NCI-H187 (cell line): ENCODE measurements around the gene ADAMTS14.

Experiments
- DNase-seq, 2 experiments: peaks; one replicate each; lab custom pipeline; 2025; lab: John Stamatoyannopoulos, UW

Gene ADAMTS14

GRCh38 chr10:70695241-70696030 lies 23.1 kb downstream of the ADAMTS14 start:
- DNase-seq: no peak

DNA sequence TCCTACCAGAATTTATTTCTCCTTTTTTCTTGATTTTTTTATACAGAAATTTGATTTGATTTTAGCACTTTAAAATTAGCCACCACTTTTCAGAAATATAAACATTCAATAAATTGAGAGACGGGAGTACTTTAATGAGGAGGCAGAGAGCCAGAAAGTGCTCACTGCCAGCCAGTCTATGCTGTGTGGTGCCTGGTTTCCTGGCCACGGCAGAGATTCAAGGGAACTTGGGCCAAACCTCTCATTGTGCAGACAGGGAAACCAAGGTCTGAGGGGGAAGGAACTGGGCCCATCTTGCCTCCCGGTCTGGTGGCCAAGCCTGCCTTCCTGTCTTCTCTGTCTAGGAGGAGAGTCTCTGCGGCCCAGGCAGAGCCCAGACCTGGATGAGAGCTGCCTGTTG lies 25.9 kb downstream of the ADAMTS14 start:
- no peak for DNase-seq

GRCh38 chr10:70699063-70699658 lies 26.9 kb downstream of the ADAMTS14 start:
- no peak for DNase-seq

GRCh38 chr10:70699659-70700174 lies 27.4 kb downstream of the ADAMTS14 start:
- no peak for DNase-seq

GRCh38 chr10:70702190-70702763 lies 30.0 kb downstream of the ADAMTS14 start:
- DNase-seq: no peak

GRCh38 chr10:70704211-70704610 lies 31.9 kb downstream of the ADAMTS14 start:
- no peak for DNase-seq

DNA sequence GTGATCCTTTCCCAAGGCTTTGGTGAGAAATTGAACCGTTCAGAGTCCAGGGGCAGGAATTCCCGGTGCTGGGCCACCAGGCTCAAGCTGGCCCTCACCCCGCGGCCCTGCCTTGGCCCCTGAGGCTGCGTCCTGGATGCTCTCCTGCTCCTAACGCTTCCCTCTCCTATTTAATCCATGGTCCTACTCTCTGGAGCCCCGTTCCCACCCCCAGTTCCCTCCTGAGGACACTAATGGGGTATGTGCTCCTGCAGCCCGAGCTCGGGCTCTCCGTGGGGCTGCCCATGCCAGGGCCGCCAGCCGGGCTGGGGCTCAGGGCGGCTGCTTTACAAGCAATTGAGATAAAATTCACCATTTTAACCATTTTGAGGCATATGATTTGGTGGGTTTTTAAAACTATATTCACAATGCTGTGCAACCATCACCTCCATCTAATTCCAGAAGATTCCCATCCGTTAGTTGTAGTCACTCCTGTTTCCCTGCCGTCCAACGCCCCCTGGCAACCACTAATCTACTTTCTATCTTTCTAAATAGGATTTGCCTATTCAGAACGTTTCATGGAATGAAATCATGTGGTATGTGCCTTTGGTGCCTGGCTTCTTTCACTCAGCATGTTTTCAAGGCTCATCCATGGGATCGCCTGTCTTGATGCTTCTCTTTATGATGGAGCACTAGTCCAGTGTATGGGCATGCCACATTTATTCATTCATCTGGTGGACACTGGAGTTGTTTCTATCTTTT lies 33.0 kb downstream of the ADAMTS14 start:
- DNase-seq: no peak

- DNase-seq: no peak
Observed at GRCh38 chr10:70711177-70711576, 38.9 kb downstream of the ADAMTS14 start.

DNA sequence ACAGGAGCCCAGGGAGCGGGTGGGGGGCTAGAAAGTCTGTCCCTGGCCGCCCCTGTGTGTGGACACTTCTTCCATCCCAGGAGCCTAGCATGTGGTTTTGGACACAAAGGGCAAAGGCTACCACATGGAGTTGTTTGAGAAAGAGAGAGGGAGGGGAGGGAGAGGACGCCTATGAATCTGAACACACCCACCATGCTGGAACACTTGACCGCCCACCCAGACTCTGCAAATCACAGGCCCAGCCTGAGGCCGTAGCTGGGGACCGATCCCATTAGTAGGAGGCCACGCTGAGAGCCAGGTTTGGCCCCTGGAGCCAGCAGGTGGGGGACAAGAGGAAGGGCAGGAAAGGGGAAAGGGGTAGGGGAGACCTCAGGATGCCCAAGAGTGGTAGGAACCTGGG lies 39.6 kb downstream of the ADAMTS14 start:
- DNase-seq: no peak

DNA sequence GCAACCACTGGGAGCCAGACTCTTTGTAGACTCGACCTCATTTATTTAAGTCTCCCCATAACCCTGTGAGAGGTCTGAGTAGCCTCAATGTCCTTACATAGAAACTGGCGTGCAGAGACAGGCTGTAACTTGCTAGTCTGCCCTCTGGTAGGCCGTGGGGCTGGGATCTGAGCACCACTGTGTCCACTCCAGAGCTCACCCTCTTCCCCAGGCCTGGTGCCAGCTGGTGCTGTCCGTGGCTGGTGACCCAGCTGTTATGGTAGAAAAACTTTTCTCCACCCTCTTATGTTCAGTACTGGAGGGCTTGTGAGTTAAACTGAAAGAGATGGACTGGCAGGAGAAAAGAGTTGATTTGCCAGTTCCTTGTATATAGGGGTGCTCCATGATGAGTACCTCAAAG lies 41.9 kb downstream of the ADAMTS14 start:
- DNase-seq: no peak

DNA sequence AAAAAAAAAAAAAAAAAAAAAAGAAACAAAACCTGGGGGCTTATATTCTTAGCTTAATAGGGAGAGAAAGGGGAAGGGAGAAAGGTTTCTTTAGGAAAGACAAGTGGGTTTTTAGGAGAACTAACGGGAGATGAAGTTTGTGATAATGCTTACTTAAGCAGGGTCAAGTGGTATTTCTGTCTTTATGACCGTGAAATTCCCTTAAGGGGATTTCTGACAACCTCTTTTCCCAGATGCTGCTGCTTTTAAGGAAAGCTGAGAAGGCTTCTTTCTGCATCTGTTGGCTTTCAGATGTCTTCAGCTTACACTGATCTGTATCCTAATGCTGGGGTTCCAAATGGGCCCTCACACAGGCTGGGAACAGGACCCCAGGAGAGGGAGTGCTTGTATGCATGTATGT lies 42.6 kb downstream of the ADAMTS14 start:
- peak; percentile 5 to 35 for DNase-seq

DNA sequence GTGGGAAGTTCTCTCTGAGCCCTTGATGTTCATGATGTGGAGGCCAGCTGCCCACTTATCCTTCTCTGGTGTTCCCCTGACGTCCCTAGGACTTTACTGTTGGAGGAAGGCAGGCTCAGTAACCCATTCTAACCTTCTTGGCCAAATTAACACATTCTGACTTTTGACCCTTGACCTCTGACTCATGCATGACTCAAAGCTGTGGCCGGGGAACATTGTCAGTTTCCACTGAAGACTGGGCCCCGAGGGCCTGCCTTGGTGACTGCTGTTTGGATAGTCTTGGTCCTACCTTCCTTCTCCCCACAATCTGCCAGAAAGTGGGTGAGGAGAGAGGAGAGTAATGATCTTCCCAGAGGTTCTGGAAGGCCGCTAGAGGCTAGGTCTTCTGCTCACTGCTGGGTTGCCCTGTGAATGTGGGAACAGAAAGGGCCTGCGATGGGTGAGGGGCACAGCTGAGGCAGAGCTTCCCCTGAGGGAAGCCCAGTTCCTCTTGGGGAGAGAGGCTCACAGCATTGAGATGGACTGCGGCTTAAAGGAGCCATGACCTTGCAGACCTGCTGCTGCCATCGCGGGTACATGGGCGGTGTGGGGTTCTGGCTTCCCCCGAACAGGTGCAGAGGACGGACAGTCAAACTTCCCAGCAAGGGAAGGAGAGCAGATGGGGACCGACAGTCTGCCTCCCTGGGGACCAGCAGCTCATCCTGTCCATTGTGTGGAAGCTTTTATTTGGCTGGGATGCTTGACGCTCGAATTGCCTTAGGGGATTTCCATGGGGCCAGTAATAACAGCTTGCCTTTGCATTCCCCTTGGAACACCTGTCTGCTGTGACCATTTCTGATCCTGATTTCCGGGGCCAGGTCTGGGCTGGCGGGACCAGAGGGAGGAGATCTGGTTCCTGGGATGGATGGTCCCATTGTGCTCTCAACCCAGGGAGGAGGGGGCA lies 43.8 kb downstream of the ADAMTS14 start:
- peak in 1 of 2 experiments; percentile 36 for DNase-seq

DNA sequence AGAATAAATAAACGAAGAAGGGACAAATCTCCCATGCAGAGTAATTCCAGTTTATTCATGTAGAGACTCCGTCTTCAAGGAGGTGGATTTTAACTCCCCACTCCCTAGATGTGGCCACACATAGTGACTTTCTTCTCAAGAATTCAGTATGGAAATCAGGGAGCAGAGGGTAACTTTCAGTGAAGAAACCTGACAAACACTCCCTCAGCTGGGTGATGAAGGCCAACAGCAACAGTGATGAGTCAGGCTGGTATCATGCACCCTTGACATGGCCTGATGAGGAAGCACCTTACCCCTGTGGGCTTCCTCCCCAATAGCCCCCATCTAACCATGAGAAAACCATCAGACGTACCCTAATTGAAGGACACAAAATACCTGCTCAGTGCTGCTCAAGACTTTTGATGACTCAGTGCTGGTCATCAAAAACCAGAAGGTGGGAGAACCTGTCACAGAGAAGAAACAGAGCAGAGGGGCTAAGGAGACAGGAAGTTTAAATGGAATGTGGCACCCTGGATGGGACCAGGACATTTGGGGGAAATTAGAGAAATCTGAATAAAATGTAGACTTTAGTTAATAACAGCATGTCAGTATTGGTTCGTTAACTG lies 50.6 kb downstream of the ADAMTS14 start:
- no peak for DNase-seq

DNA sequence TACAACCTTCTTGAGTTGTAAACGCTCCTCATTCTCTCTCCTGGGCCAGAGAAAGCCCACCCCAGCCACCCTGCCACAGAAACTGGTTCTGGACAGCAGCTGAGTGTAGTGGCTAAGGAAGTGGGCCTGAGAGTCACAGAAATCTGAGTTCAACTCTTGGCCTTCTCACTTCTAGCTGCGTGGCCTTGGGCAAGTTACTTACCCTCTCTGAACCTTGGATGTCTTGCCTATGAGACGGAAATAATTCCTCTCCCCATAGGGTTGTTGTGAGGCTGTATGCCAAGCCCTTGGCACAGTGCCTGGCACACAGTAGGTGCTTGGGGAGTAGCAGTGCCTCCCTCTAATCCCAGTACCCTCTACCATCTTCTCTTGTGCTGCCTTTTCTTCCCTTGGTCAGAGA lies 51.5 kb downstream of the ADAMTS14 start:
- DNase-seq: no peak

GRCh38 chr10:70726909-70727495 lies 54.7 kb downstream of the ADAMTS14 start:
- DNase-seq: no peak

DNA sequence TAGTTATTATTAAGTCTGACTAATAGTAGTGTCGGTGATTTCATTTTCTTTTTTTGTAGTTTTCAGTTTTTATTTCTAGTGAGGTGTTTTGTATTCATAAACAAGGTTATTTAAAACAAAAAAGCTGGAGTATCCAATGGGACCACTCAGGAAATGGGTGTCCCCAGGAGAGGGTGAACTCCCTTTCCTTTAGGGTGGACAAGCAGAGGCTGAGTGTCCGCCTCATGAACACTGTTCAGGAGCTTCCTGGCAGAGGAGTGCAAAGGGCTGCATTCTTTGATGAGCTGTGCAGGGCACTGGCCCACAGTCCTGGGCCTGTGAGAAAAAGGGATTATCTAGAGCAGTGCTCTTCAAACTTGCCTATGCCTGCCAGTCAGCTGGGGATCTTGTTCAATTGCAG lies 56.0 kb downstream of the ADAMTS14 start:
- DNase-seq: no peak

DNA sequence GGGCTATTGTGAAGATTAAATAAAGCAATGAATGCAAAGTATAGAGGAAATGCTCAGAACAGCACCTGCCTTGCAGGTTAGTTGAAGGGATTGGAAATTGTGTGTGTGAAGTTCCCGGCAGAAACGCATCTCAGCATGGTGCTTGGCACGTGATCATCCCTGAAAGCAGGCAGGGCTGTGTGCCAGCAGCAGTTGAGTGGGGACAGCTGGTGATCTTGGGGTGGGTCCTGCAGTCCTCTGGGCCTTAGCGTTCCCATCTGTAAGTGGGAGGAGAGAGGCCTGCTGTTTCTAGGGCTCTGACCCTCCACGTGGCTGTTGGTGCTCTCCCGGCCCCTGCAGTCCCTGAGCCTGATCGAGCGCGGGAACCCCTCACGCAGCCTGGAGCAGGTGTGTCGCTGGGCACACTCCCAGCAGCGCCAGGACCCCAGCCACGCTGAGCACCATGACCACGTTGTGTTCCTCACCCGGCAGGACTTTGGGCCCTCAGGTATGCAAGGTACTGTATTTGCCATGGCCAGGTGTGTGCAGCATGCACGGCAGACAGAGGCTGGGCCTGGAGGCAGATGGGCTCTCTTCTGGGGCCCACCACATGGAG lies 57.6 kb downstream of the ADAMTS14 start:
- DNase-seq: peak; percentile 37 to 50

DNA sequence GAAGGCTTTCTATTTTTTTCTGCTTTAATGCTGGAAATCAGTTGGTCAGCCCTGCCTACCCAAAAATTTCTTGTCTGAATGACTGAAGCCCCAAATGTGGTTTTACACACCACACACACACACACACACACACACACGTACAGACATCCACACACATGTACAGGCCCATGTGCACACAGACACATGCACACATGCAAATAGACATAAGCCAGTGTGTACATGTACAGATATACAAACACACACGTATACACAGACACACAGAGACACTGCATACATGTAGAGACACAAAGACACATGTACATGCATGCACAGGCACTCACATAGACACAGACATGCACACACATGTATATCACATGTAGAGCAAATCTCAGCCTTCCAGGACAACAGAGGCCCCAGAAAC lies 58.6 kb downstream of the ADAMTS14 start:
- DNase-seq: no peak

DNA sequence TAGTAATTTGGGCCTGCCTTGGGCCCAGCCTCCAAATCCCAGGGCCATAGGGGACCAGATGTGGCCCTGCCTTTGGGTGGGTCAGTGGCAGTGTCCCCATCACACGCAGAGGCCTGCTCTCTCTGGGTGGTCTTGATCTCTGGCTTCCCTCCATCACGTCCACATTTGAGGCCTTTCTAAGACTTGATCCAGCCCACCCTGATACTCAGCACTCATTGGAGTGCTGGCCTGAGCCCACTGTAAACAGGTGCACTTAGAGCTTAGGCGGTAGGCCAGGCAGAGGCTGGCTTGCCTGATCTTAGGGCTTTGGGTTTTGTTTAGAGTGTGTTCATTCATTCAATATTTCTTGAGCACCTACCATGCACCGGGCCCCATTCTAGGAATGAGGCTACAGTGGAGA lies 60.3 kb downstream of the ADAMTS14 start:
- no peak for DNase-seq

DNA sequence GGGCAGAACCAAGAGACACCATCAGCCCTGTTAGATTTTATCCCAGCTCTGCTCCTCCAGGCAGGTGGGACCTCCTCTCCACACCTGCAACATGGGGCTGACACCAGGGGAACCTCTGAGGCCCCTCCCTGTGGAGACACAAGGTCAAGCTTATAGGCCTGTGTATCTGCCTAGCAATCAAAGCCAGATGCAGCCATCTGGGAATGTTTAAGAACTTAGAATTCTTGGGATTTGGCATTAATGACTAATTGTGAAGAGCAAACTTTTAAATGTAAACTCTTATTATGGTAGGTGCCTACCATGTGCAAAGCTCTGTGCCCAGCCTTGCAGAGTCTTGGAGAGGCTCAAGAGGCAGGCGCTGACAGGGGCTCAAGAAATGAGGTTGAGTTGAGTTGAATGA lies 60.7 kb downstream of the ADAMTS14 start:
- DNase-seq: no peak
